Loucy (cell line): ENCODE measurements around the gene SLC39A5.

Source experiments
- H2AFZ ChIP-seq: fragments of 200-600 bp; sonication (generic); 2 replicates; pipeline ENCODE4 v1.6.0; 2016; ENCODE audit warnings: antibody characterized with exemption, mild to moderate bottlenecking, low read length, moderate library complexity
- H3F3A ChIP-seq: fragments of 200-600 bp; 2 replicates; pipeline ENCODE4 v1.6.0; 2016; ENCODE audit warnings: antibody characterized with exemption, low read depth, mild to moderate bottlenecking
- H3K27me3 ChIP-seq: fragments of 200-600 bp; sonication (generic); 2 replicates; pipeline ENCODE4 v1.6.1; 2014; ENCODE audit warnings: low read length, mild to moderate bottlenecking; ENCODE audit not compliant: insufficient read depth, poor library complexity, severe bottlenecking
- H3K36me3 ChIP-seq: fragments of 200-600 bp; sonication (generic); 2 replicates; pipeline ENCODE4 v1.6.1; 2016; ENCODE audit warnings: low read length; ENCODE audit not compliant: insufficient read depth
- H3K4me1 ChIP-seq: fragments of 200-600 bp; sonication (generic); 2 replicates; pipeline ENCODE4 v1.5.1; 2014; ENCODE audit warnings: low read length, mild to moderate bottlenecking; ENCODE audit not compliant: insufficient read depth, poor library complexity, severe bottlenecking
- H3K4me2 ChIP-seq: fragments of 200-600 bp; sonication (generic); 2 replicates; pipeline ENCODE4 v1.6.0; 2014; ENCODE audit warnings: antibody characterized with exemption, low read length, low read depth, mild to moderate bottlenecking; ENCODE audit not compliant: poor library complexity, severe bottlenecking
- H3K4me3 ChIP-seq: fragments of 200-600 bp; sonication (generic); 2 replicates; pipeline ENCODE4 v1.5.1; 2014; ENCODE audit warnings: low read length, mild to moderate bottlenecking, mixed read lengths; ENCODE audit not compliant: poor library complexity, severe bottlenecking
- H3K79me2 ChIP-seq: fragments of 200-600 bp; sonication (generic); 2 replicates; pipeline ENCODE4 v1.6.1; 2014; ENCODE audit warnings: low read length; ENCODE audit not compliant: insufficient read depth
- H3K9ac ChIP-seq: fragments of 200-600 bp; sonication (generic); 2 replicates; pipeline ENCODE4 v1.6.0; 2014; ENCODE audit warnings: mild to moderate bottlenecking, low read depth, low read length, moderate library complexity; ENCODE audit not compliant: poor library complexity, severe bottlenecking
- H3K9me2 ChIP-seq: fragments of 200-600 bp; sonication (generic); replicated peaks from 2 replicates; pipeline ENCODE4 v1.6.1; 2016; ENCODE audit warnings: low read depth, low read length, mixed read lengths
- H3K9me3 ChIP-seq: fragments of 200-600 bp; sonication (generic); 2 replicates; pipeline ENCODE4 v1.6.1; 2014; ENCODE audit warnings: mild to moderate bottlenecking, antibody characterized with exemption, low read length, low read depth; ENCODE audit not compliant: insufficient read depth
- H4K20me1 ChIP-seq: fragments of 200-600 bp; sonication (generic); 2 replicates; pipeline ENCODE4 v1.6.0; 2014; ENCODE audit warnings: antibody characterized with exemption, low read length, mild to moderate bottlenecking; ENCODE audit not compliant: insufficient read depth, poor library complexity, severe bottlenecking
- EZH2phosphoT487 ChIP-seq: fragments of 200-600 bp; IDR thresholded peaks from 2 replicates; pipeline ENCODE4 v1.6.1; 2018; ENCODE audit warnings: antibody characterized with exemption, mild to moderate bottlenecking, moderate library complexity, borderline replicate concordance
- TF ChIP-seq, protein P1 (sequence below): fragments of 200-600 bp; sonication (generic); conservative IDR thresholded peaks from 2 replicates; pipeline ENCODE4 v1.5.1; 2014; ENCODE audit warnings: mild to moderate bottlenecking, antibody characterized with exemption, low read length

Gene SLC39A5

DNA sequence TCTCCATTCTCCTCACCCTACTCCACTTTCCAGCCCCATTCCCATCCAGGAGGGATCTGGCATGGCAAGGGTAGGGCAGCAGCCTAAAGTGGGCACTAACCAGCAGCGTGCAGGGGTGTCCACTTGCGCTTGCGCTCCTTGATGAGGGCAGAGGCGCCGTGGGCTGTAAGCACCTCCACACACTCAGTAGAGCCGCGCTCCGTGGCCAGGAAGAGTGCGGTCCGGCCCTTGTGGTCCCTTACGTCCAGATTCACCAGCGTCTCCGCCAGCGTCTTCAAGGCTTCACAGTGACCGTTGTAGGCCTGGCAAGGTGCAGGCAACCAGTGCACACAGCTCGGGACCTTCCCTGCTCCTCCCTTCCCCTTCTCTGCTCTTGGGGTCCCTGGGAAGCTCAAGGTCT is 18.1 kb downstream of the SLC39A5 start:
- no peaks in the 10 kb centered on the region for H4K20me1 ChIP-seq
- H3K9ac ChIP-seq, result no peak overlapping the region
- no peak overlapping the region for H2AFZ ChIP-seq
- H3K4me1 ChIP-seq, result no peaks in the 10 kb centered on the region
- no peaks in the 10 kb centered on the region for H3K27me3 ChIP-seq
- no peaks in the 10 kb centered on the region for H3K9me3 ChIP-seq
- no peaks in the 10 kb centered on the region for H3F3A ChIP-seq
- no peaks in the 10 kb centered on the region for H3K9me2 ChIP-seq
- no peak for TF ChIP-seq EZH2phosphoT487
- TF ChIP-seq, protein P1, sequence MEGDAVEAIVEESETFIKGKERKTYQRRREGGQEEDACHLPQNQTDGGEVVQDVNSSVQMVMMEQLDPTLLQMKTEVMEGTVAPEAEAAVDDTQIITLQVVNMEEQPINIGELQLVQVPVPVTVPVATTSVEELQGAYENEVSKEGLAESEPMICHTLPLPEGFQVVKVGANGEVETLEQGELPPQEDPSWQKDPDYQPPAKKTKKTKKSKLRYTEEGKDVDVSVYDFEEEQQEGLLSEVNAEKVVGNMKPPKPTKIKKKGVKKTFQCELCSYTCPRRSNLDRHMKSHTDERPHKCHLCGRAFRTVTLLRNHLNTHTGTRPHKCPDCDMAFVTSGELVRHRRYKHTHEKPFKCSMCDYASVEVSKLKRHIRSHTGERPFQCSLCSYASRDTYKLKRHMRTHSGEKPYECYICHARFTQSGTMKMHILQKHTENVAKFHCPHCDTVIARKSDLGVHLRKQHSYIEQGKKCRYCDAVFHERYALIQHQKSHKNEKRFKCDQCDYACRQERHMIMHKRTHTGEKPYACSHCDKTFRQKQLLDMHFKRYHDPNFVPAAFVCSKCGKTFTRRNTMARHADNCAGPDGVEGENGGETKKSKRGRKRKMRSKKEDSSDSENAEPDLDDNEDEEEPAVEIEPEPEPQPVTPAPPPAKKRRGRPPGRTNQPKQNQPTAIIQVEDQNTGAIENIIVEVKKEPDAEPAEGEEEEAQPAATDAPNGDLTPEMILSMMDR, result no peak
- H3K4me3 ChIP-seq, result no peak overlapping the region
- H3K36me3 ChIP-seq, result peaks cover 66% of the 10 kb centered on the region; the same call in 1 of the 2 replicates
- no peaks in the 10 kb centered on the region for H3K79me2 ChIP-seq
- H3K4me2 ChIP-seq, result no peak overlapping the region

DNA sequence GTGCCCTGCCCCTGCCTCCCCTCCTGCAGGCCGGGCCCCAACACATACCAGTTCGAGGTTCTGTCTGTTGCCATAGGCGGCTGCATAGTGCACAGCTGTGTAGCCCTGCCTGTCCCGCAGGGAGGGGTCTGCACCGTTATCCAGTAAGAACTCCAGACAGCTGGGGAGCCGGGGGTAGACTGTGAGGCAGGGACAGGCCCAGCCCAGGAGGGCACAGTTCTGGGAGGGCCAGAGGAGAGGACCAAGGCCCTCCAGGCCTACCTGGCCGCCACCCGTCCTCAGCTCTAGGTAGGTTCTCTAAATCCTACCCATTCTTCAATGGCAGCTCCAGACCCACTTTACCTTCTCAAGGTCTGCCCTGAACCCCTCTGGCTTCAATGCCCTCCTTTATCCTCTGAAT is 18.9 kb downstream of the SLC39A5 start:
- H3K9me2 ChIP-seq, result no peaks in the 10 kb centered on the region
- no peaks in the 10 kb centered on the region for H3K4me1 ChIP-seq
- no peak overlapping the region for H3K9ac ChIP-seq
- no peak overlapping the region for H3K4me3 ChIP-seq
- H4K20me1 ChIP-seq, result no peaks in the 10 kb centered on the region
- H3K4me2 ChIP-seq, result no peak overlapping the region
- no peaks in the 10 kb centered on the region for H3K9me3 ChIP-seq
- no peaks in the 10 kb centered on the region for H3K79me2 ChIP-seq
- H3K36me3 ChIP-seq, result peaks cover 66% of the 10 kb centered on the region; the same call in 1 of the 2 replicates
- no peaks in the 10 kb centered on the region for H3K27me3 ChIP-seq
- no peak overlapping the region for H2AFZ ChIP-seq
- TF ChIP-seq, protein P1, result no peak
- no peak for TF ChIP-seq EZH2phosphoT487
- no peaks in the 10 kb centered on the region for H3F3A ChIP-seq

DNA sequence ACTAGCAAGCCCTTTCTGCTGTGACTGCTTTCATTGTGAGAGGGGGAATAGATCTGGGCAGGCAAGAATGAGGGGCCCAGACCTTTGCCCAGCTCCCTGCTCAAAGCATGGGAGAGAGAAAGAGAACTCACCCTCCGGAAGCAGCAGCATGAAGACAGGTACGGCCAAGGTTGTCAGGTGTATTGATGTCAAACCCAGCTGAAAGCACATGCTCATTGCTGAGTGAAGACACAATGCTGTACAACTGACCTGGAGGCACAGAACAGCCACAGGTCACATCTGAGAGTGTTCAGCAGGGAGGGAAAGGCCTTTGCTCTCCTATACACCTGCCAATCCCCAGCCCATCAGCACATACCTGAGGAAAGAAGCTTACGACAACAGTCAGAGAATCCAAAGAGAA is 22.8 kb downstream of the SLC39A5 start:
- Histone ChIP-seq H3K36me3 (peaks cover 47% of the 10 kb centered on the region; the same call in 1 of the 2 replicates), H3K9ac (no peak overlapping the region), H3F3A (no peaks in the 10 kb centered on the region), H3K79me2 (peaks cover 27% of the 10 kb centered on the region), H2AFZ (no peak overlapping the region), H3K9me3 (no peaks in the 10 kb centered on the region), H3K27me3 (no peaks in the 10 kb centered on the region), H3K4me3 (no peak overlapping the region), H4K20me1 (peaks cover 18% of the 10 kb centered on the region), H3K4me2 (no peak overlapping the region), H3K9me2 (no peaks in the 10 kb centered on the region), H3K4me1 (peaks cover 17% of the 10 kb centered on the region)
- no peak for TF ChIP-seq EZH2phosphoT487
- TF ChIP-seq, protein P1, result no peak
